ENCODE data around the gene SLC9A1. TPM values are rescaled to one million over a fixed set of nuclear protein-coding genes. Genes with fewer than 3 reads are reported as not detected.

SLC9A1 gene
- total RNA-seq, 2 donors from 2014 or later: 63.6 to 99.6 TPM

DNA sequence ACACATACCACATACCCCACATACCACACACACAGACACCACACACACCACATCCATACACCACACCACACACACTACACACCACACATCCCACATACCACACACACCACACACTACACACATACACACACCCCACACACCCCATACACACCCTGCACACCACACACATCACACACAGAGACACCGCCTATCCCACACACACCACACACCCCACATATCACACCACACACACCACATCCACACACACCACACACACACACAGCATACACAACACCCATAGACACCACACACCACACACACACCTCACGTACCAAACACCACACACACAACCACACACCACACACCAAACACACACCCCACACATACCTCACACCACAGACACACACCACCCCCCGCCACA is 68.3 kb downstream of the SLC9A1 start:
- TF ChIP-seq, protein P1, sequence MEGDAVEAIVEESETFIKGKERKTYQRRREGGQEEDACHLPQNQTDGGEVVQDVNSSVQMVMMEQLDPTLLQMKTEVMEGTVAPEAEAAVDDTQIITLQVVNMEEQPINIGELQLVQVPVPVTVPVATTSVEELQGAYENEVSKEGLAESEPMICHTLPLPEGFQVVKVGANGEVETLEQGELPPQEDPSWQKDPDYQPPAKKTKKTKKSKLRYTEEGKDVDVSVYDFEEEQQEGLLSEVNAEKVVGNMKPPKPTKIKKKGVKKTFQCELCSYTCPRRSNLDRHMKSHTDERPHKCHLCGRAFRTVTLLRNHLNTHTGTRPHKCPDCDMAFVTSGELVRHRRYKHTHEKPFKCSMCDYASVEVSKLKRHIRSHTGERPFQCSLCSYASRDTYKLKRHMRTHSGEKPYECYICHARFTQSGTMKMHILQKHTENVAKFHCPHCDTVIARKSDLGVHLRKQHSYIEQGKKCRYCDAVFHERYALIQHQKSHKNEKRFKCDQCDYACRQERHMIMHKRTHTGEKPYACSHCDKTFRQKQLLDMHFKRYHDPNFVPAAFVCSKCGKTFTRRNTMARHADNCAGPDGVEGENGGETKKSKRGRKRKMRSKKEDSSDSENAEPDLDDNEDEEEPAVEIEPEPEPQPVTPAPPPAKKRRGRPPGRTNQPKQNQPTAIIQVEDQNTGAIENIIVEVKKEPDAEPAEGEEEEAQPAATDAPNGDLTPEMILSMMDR (IDR thresholded peaks at IDR 0.05): no peak
- no peak for DNase-seq
- no peak overlapping the region for H3K4me3 ChIP-seq
- no peak overlapping the region for H3K27ac ChIP-seq
- H3K9ac ChIP-seq (ENCODE audit: low read depth in 2 of 2, low read length in 2 of 2): no peak overlapping the region
- intact Hi-C loops (cut with DNase I): no loop called here
- H3K9me3 ChIP-seq: no peaks in the 10 kb centered on the region
- no peaks in the 10 kb centered on the region for H3K27me3 ChIP-seq
- no peaks in the 10 kb centered on the region for H3K4me1 ChIP-seq
- no peaks in the 10 kb centered on the region for H3K36me3 ChIP-seq

DNA sequence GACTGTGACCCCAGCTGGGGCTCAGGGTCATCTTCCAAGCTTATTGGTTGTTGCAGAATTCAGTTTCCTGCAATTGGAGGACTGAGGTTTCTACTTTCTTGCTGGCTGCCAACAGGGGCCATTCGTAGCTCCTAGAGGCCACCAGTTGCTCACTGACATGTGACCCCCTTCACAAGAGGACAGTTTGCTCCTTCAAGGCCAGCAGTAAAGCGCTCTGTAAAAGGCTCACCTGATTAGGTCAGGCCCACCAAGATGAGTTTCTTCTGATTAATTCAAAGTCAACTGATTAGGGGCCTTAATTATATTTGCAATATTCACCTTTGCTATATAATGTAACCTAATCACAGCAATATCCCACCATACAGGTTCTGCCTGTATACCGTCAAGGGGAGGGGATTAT is 68.9 kb downstream of the SLC9A1 start:
- no peaks in the 10 kb centered on the region for H3K36me3 ChIP-seq
- no peak overlapping the region for H3K27ac ChIP-seq
- H3K4me3 ChIP-seq: no peak overlapping the region
- no peak overlapping the region for H3K9ac ChIP-seq (ENCODE audit: low read depth in 2 of 2, low read length in 2 of 2)
- DNase-seq: no peak
- no peaks in the 10 kb centered on the region for H3K4me1 ChIP-seq
- TF ChIP-seq, protein P1 (IDR thresholded peaks at IDR 0.05): no peak
- no peaks in the 10 kb centered on the region for H3K27me3 ChIP-seq
- intact Hi-C loops (cut with DNase I): no loop called here
- H3K9me3 ChIP-seq: no peaks in the 10 kb centered on the region

DNA sequence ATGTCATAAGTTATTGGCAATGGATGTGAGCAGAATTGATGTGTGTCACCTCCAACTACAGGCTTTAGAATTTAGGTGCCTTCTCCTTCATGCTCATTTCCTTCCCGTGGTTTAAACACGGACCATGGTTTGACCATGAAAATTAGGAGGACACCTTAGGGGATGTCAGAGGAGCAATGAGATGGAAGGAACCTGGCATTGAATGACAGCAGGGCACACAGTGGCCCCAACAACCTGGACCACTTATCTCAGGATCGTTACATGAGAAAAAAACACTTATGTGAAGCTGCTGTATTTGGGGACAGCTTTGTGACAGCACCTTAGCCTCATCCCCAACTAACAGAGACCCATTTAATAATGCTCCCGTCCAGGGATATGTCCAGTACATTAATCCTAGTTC is 70.8 kb downstream of the SLC9A1 start:
- DNase-seq: no peak
- H3K4me3 ChIP-seq: no peak overlapping the region
- H3K9me3 ChIP-seq: no peaks in the 10 kb centered on the region
- TF ChIP-seq, protein P1 (IDR thresholded peaks at IDR 0.05): no peak
- H3K9ac ChIP-seq (ENCODE audit: low read depth in 2 of 2, low read length in 2 of 2): no peak overlapping the region
- intact Hi-C loops (cut with DNase I): no loop called here
- H3K27ac ChIP-seq: no peak overlapping the region
- no peaks in the 10 kb centered on the region for H3K27me3 ChIP-seq
- H3K4me1 ChIP-seq: no peaks in the 10 kb centered on the region
- no peaks in the 10 kb centered on the region for H3K36me3 ChIP-seq

DNA sequence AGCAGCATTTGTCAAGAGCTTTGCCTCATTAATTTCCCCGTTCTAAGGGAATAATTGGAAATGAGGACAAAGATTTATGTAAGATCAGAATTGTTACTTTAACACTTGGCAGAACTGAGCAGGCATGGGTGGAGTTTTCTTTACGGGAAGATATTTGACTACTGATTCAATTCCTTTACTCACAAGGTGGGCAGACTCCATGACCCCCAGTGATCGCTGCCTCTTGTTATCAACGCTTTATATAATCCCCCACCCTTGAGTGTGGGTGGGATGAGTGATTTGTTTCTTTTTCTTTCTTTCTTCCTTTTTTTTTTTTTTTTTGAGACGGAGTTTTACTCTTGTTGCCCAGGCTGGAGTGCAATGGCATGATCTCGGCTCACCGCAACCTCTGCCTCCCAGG is 77.0 kb downstream of the SLC9A1 start:
- Histone ChIP-seq H3K27me3 (no peaks in the 10 kb centered on the region), H3K27ac (no peak overlapping the region), H3K36me3 (no peaks in the 10 kb centered on the region), H3K9ac (ENCODE audit: low read depth in 2 of 2, low read length in 2 of 2) (no peak overlapping the region), H3K9me3 (no peaks in the 10 kb centered on the region), H3K4me1 (no peaks in the 10 kb centered on the region), H3K4me3 (no peak overlapping the region)
- intact Hi-C loops (cut with DNase I): no loop called here
- DNase-seq: no peak
- TF ChIP-seq, protein P1 (IDR thresholded peaks at IDR 0.05): no peak

DNA sequence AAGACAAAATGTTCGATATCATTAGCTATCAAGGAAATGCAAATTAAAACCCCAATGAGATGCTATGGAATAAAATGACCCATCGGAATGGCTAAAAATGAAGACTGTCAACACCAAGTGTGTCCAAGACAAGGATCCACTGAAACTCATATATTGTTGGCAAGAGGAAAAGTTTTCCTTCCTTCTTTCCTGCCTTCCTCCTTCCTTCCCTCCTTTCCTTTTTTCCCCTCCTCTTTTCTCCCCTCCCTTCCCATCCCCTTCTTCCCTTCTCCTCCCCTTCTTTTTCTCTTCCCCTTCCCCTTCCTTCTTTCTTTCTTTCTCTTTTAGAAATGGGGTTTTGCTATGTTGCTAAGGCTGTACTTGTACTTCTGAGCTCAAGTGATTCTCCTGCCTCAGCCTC is 78.1 kb downstream of the SLC9A1 start:
- TF ChIP-seq, protein P1 (IDR thresholded peaks at IDR 0.05): no peak
- DNase-seq: no peak
- no peaks in the 10 kb centered on the region for H3K4me1 ChIP-seq
- H3K27ac ChIP-seq: no peak overlapping the region
- intact Hi-C loops (cut with DNase I): no loop called here
- no peaks in the 10 kb centered on the region for H3K36me3 ChIP-seq
- no peaks in the 10 kb centered on the region for H3K27me3 ChIP-seq
- no peak overlapping the region for H3K4me3 ChIP-seq
- H3K9me3 ChIP-seq: no peaks in the 10 kb centered on the region
- H3K9ac ChIP-seq (ENCODE audit: low read depth in 2 of 2, low read length in 2 of 2): no peak overlapping the region

Data from colonic mucosa (tissue), 4 donors.